Vagina (tissue), 2 donors: ENCODE data around the gene CELA2B. TPM values are rescaled to one million over a fixed set of nuclear protein-coding genes. Genes with fewer than 3 reads are reported as not detected.

Experiments used
- DNase-seq, 2 donors: peaks; one replicate each; pipeline ENCODE4 v3.0.0-alpha.2; 2017; ENCODE audit errors: extremely low spot score in 2 of 2
- H3K27ac ChIP-seq: fragments of 200-600 bp; sonication (generic); one replicate; pipeline ENCODE4 v1.5.1; 2019
- H3K27me3 ChIP-seq: fragments of 200-600 bp; sonication (generic); one replicate; pipeline ENCODE4 v1.5.1; 2019
- H3K36me3 ChIP-seq, 2 donors: fragments of 200-600 bp; sonication (generic); one replicate each; pipeline ENCODE4 v1.5.1; 2017 to 2019
- H3K4me1 ChIP-seq: fragments of 200-600 bp; sonication (generic); one replicate; pipeline ENCODE4 v1.5.1; 2019
- H3K4me3 ChIP-seq, 2 donors: fragments of 200-600 bp; sonication (generic); 1 replicate in 1 of 2; 2 replicates in 1 of 2; pipeline ENCODE4 v1.5.1; 2016 to 2019
- H3K9me3 ChIP-seq: fragments of 200-600 bp; sonication (generic); one replicate; pipeline ENCODE4 v1.5.1; 2019
- CTCF ChIP-seq, 3 experiments: fragments of 450-650 bp in 2 of 3; fragments of 200-600 bp in 1 of 3; sonication (generic) in 1 of 3; IDR thresholded peaks; one replicate each; pipeline ENCODE4 v1.5.1; 2017 to 2019; ENCODE audit warnings: antibody characterized with exemption in 3 of 3, mild to moderate bottlenecking in 2 of 3, moderate library complexity in 2 of 3
- POLR2A ChIP-seq, 2 donors: fragments of 450-650 bp; IDR thresholded peaks; one replicate each; pipeline ENCODE4 v1.6.1; 2017; ENCODE audit warnings: antibody characterized with exemption in 2 of 2, mild to moderate bottlenecking in 2 of 2, moderate library complexity in 2 of 2
- POLR2AphosphoS5 ChIP-seq, 2 donors: sonication (generic); formaldehyde crosslinking; IDR thresholded peaks; one replicate each; pipeline ENCODE4 v1.9.0; 2017; ENCODE audit warnings: antibody characterized with exemption in 2 of 2, mild to moderate bottlenecking in 2 of 2, low read depth in 1 of 2; ENCODE audit not compliant: insufficient read depth in 1 of 2
- intact Hi-C: fragments of 100-400 bp; cut with DNase I; formaldehyde crosslinking; loops from one replicate; pipeline ENCODE4 v1.15.1; 2023
- total RNA-seq: library from RNA; depleted of rRNA; stranded (reverse); fragments of >200 nt; gene quantifications from one replicate; pipeline ENCODE4 v1.2.3, GENCODE V29; 2016

Gene CELA2B
- total RNA-seq, 1 donor from 2014 or later: not detected

- no peaks in the 10 kb centered on the region for H3K9me3 ChIP-seq
- intact Hi-C loops: no loop called here
- H3K4me3 ChIP-seq: no peak overlapping the region
- H3K27ac ChIP-seq: no peak overlapping the region
- no peaks in the 10 kb centered on the region for H3K4me1 ChIP-seq
- no peak for DNase-seq
- no peaks in the 10 kb centered on the region for H3K27me3 ChIP-seq
- TF ChIP-seq CTCF (IDR thresholded peaks at IDR 0.05) (no peak), POLR2AphosphoS5 (IDR thresholded peaks at IDR 0.05; ENCODE audit: insufficient read depth in 1 of 2, low read depth in 1 of 2) (no peak), POLR2A (IDR thresholded peaks at IDR 0.05) (no peak)
- no peaks in the 10 kb centered on the region for H3K36me3 ChIP-seq
Observed at GRCh38 chr1:15446212-15446611, 29.7 kb upstream of the CELA2B start.

- intact Hi-C loops: no loop called here
- no peaks in the 10 kb centered on the region for H3K4me1 ChIP-seq
- no peaks in the 10 kb centered on the region for H3K27me3 ChIP-seq
- no peak for DNase-seq
- no peaks in the 10 kb centered on the region for H3K9me3 ChIP-seq
- no peaks in the 10 kb centered on the region for H3K36me3 ChIP-seq
- no peak overlapping the region for H3K27ac ChIP-seq
- H3K4me3 ChIP-seq: no peak overlapping the region
- no peak for TF ChIP-seq POLR2A (IDR thresholded peaks at IDR 0.05)
Observed at GRCh38 chr1:15448877-15449462, 26.9 kb upstream of the CELA2B start.

GRCh38 chr1:15449567-15449966 is 26.3 kb upstream of the CELA2B start:
- no peaks in the 10 kb centered on the region for H3K27me3 ChIP-seq
- H3K36me3 ChIP-seq: no peaks in the 10 kb centered on the region
- intact Hi-C loops: no loop called here

GRCh38 chr1:15451014-15451722 is 24.7 kb upstream of the CELA2B start:
- no peaks in the 10 kb centered on the region for H3K36me3 ChIP-seq
- H3K27ac ChIP-seq: no peak overlapping the region
- no peak for DNase-seq
- no peaks in the 10 kb centered on the region for H3K9me3 ChIP-seq
- intact Hi-C loops: no loop called here
- no peaks in the 10 kb centered on the region for H3K27me3 ChIP-seq
- TF ChIP-seq CTCF (IDR thresholded peaks at IDR 0.05) (no peak), POLR2A (IDR thresholded peaks at IDR 0.05) (no peak), POLR2AphosphoS5 (IDR thresholded peaks at IDR 0.05; ENCODE audit: insufficient read depth in 1 of 2, low read depth in 1 of 2) (no peak)
- no peak overlapping the region for H3K4me3 ChIP-seq
- H3K4me1 ChIP-seq: no peaks in the 10 kb centered on the region

More at GRCh38 chr1:15449567-15449966, 26.3 kb upstream of the CELA2B start:
- H3K4me3 ChIP-seq: no peak overlapping the region
- no peak for DNase-seq
- no peak overlapping the region for H3K27ac ChIP-seq
- H3K9me3 ChIP-seq: no peaks in the 10 kb centered on the region
- no peak for TF ChIP-seq POLR2A (IDR thresholded peaks at IDR 0.05)
- TF ChIP-seq POLR2AphosphoS5 (IDR thresholded peaks at IDR 0.05; ENCODE audit: insufficient read depth in 1 of 2, low read depth in 1 of 2): no peak
- no peak for TF ChIP-seq CTCF (IDR thresholded peaks at IDR 0.05)
- H3K4me1 ChIP-seq: no peaks in the 10 kb centered on the region

GRCh38 chr1:15452216-15452615 is 23.7 kb upstream of the CELA2B start:
- Histone ChIP-seq H3K4me3 (no peak overlapping the region), H3K27ac (no peak overlapping the region), H3K9me3 (no peaks in the 10 kb centered on the region), H3K4me1 (no peaks in the 10 kb centered on the region), H3K27me3 (no peaks in the 10 kb centered on the region), H3K36me3 (no peaks in the 10 kb centered on the region)
- DNase-seq: no peak
- TF ChIP-seq POLR2A (IDR thresholded peaks at IDR 0.05) (no peak), POLR2AphosphoS5 (IDR thresholded peaks at IDR 0.05; ENCODE audit: insufficient read depth in 1 of 2, low read depth in 1 of 2) (no peak), CTCF (IDR thresholded peaks at IDR 0.05) (no peak)
- intact Hi-C loops: no loop called here
